ENCODE data around the gene RSPO3.

- TF ChIP-seq, protein P1, sequence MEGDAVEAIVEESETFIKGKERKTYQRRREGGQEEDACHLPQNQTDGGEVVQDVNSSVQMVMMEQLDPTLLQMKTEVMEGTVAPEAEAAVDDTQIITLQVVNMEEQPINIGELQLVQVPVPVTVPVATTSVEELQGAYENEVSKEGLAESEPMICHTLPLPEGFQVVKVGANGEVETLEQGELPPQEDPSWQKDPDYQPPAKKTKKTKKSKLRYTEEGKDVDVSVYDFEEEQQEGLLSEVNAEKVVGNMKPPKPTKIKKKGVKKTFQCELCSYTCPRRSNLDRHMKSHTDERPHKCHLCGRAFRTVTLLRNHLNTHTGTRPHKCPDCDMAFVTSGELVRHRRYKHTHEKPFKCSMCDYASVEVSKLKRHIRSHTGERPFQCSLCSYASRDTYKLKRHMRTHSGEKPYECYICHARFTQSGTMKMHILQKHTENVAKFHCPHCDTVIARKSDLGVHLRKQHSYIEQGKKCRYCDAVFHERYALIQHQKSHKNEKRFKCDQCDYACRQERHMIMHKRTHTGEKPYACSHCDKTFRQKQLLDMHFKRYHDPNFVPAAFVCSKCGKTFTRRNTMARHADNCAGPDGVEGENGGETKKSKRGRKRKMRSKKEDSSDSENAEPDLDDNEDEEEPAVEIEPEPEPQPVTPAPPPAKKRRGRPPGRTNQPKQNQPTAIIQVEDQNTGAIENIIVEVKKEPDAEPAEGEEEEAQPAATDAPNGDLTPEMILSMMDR (IDR thresholded peaks at IDR 0.05), result no peak
- no peak for TF ChIP-seq POLR2A (IDR thresholded peaks at IDR 0.05)
These were observed 44.4 kb downstream of the RSPO3 start for GRCh38 chr6:127162836-127163235.
